Esophagus muscularis mucosa (tissue), 4 donors: ENCODE data around the gene OSGEP. TPM values are rescaled to one million over a fixed set of nuclear protein-coding genes. Genes with fewer than 3 reads are reported as not detected.

ENCODE experiments used
- DNase-seq: peaks from one replicate; pipeline ENCODE4 v3.0.0-alpha.2; 2017; ENCODE audit errors: extremely low spot score
- H3K27ac ChIP-seq, 4 donors: fragments of 200-600 bp; sonication (generic); replicated peaks in 1 of 4; 1 replicate in 3 of 4; 2 replicates in 1 of 4; pipeline ENCODE4 v1.5.1; 2016 to 2019; ENCODE audit warnings: mild to moderate bottlenecking in 1 of 4
- H3K27me3 ChIP-seq, 4 donors: fragments of 200-600 bp; sonication (generic); one replicate each; pipeline versions ENCODE4 v1.5.1 to v1.6.0; 2016 to 2019
- H3K36me3 ChIP-seq, 4 donors: fragments of 200-600 bp; sonication (generic); one replicate each; pipeline ENCODE4 v1.5.1; 2016 to 2019
- H3K4me1 ChIP-seq, 4 donors: fragments of 200-600 bp; sonication (generic); one replicate each; pipeline ENCODE4 v1.5.1; 2016 to 2019
- H3K4me3 ChIP-seq, 4 donors: fragments of 200-600 bp; sonication (generic); 1 replicate in 2 of 4; 2 replicates in 2 of 4; pipeline ENCODE4 v1.5.1; 2016 to 2019; ENCODE audit warnings: mild to moderate bottlenecking in 4 of 4, moderate library complexity in 1 of 4
- H3K9me3 ChIP-seq, 4 donors: fragments of 200-600 bp; sonication (generic); 1 replicate in 3 of 4; 2 replicates in 1 of 4; pipeline ENCODE4 v1.5.1; 2016 to 2019
- EP300 ChIP-seq: sonication (generic); formaldehyde crosslinking; IDR thresholded peaks from one replicate; pipeline ENCODE4 v1.6.1; 2017; ENCODE audit warnings: antibody characterized with exemption
- POLR2A ChIP-seq: fragments of 450-650 bp; IDR thresholded peaks from one replicate; pipeline ENCODE4 v1.6.1; 2017; ENCODE audit warnings: antibody characterized with exemption, moderate library complexity, mild to moderate bottlenecking, low read depth
- POLR2AphosphoS5 ChIP-seq, 2 donors: sonication (generic); formaldehyde crosslinking; IDR thresholded peaks; one replicate each; pipeline ENCODE4 v1.6.1; 2017; ENCODE audit warnings: antibody characterized with exemption in 2 of 2
- WGBS: methylation state at CpG from one replicate; pipeline ENCODE4 v1.1.5; 2018; 5-methylcytosine and 5-hydroxymethylcytosine counted together
- intact Hi-C: fragments of 100-400 bp; cut with DNase I; formaldehyde crosslinking; loops from one replicate; pipeline ENCODE4 v1.15.1; 2023
- total RNA-seq, 4 donors: library from RNA; depleted of rRNA; stranded (reverse); fragments of >200 nt; gene quantifications; one replicate each; pipeline versions ENCODE4 v1.1.0 to v1.2.1, GENCODE V29; 2016
- TF ChIP-seq, protein P1 (sequence below), 3 experiments: fragments of 200-600 bp in 2 of 3; fragments of 450-650 bp in 1 of 3; sonication (generic) in 2 of 3; IDR thresholded peaks; one replicate each; pipeline ENCODE4 v1.5.1; 2017 to 2019; ENCODE audit warnings: antibody characterized with exemption in 3 of 3, mild to moderate bottlenecking in 2 of 3, moderate library complexity in 1 of 3

Gene OSGEP
- total RNA-seq, 4 donors from 2014 or later, result 23.5 to 36.8 (median 24.8) TPM

DNA sequence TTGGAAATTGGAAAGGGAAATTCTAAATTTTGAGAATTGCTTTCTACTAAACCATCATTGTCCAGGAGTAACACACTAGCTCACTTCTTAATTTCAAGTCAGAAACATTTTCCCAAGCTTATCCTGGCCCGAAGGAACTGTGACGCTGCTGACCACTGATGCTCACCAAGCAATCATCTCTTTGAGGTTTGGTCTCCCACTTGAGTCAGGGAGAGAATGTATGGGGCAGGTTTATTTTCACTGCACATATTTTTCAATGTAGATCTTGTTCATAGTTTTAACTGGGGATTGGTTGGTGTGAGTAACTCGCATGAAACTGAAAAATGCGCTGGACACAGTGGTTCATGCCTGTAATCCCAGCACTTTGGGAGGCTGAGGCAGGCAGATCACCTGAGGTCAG, 37.9 kb upstream of the OSGEP start:
- Histone ChIP-seq H3K4me1 (peaks cover 0 to 10% (median 1%) of the 10 kb centered on the region in 4 donors), H3K9me3 (no peaks in the 10 kb centered on the region), H3K36me3 (no peaks in the 10 kb centered on the region), H3K4me3 (no peak overlapping the region), H3K27ac (no peak overlapping the region), H3K27me3 (peaks cover 0 to 5% (median 0%) of the 10 kb centered on the region in 4 donors)
- no peak for DNase-seq
- 95% methylated on average over 4 of the region's 4 CpGs for WGBS
- TF ChIP-seq POLR2A, result no peak
- TF ChIP-seq EP300, result no peak
- TF ChIP-seq, protein P1, sequence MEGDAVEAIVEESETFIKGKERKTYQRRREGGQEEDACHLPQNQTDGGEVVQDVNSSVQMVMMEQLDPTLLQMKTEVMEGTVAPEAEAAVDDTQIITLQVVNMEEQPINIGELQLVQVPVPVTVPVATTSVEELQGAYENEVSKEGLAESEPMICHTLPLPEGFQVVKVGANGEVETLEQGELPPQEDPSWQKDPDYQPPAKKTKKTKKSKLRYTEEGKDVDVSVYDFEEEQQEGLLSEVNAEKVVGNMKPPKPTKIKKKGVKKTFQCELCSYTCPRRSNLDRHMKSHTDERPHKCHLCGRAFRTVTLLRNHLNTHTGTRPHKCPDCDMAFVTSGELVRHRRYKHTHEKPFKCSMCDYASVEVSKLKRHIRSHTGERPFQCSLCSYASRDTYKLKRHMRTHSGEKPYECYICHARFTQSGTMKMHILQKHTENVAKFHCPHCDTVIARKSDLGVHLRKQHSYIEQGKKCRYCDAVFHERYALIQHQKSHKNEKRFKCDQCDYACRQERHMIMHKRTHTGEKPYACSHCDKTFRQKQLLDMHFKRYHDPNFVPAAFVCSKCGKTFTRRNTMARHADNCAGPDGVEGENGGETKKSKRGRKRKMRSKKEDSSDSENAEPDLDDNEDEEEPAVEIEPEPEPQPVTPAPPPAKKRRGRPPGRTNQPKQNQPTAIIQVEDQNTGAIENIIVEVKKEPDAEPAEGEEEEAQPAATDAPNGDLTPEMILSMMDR (IDR thresholded peaks at IDR 0.05), result no peak
- TF ChIP-seq POLR2AphosphoS5 (IDR thresholded peaks at IDR 0.05), result no peak
- intact Hi-C loops, result no loop called here

- intact Hi-C loops, result no loop called here
- Histone ChIP-seq H3K27me3 (peaks cover 0 to 8% (median 0%) of the 10 kb centered on the region in 4 donors), H3K4me3 (no peak overlapping the region), H3K9me3 (no peaks in the 10 kb centered on the region), H3K36me3 (no peaks in the 10 kb centered on the region), H3K27ac (no peak overlapping the region), H3K4me1 (peaks cover 0 to 10% (median 1%) of the 10 kb centered on the region in 4 donors)
- TF ChIP-seq, protein P1 (IDR thresholded peaks at IDR 0.05), result no peak
- no peak for TF ChIP-seq EP300
- no peak for TF ChIP-seq POLR2AphosphoS5 (IDR thresholded peaks at IDR 0.05)
- no peak for TF ChIP-seq POLR2A
- 51% methylated on average over 6 of the region's 6 CpGs for WGBS
- DNase-seq, result no peak
Observed at GRCh38 chr14:20490563-20490962, 36.0 kb upstream of the OSGEP start.

- intact Hi-C loops, result no loop called here
- no peak for TF ChIP-seq POLR2AphosphoS5 (IDR thresholded peaks at IDR 0.05)
- no peak for TF ChIP-seq EP300
- Histone ChIP-seq H3K36me3 (no peaks in the 10 kb centered on the region), H3K9me3 (no peaks in the 10 kb centered on the region), H3K4me3 (no peak overlapping the region), H3K4me1 (peaks cover 0 to 10% (median 1%) of the 10 kb centered on the region in 4 donors), H3K27me3 (peaks cover 0 to 15% (median 0%) of the 10 kb centered on the region in 4 donors), H3K27ac (no peak overlapping the region)
- DNase-seq, result no peak
- 41% methylated on average over 6 of the region's 6 CpGs for WGBS
Observed at GRCh38 chr14:20489093-20489994, 34.7 kb upstream of the OSGEP start.

- H3K9me3 ChIP-seq, result no peaks in the 10 kb centered on the region
- TF ChIP-seq, protein P1 (IDR thresholded peaks at IDR 0.05), result no peak
- no peak for TF ChIP-seq EP300
- no peak for TF ChIP-seq POLR2AphosphoS5 (IDR thresholded peaks at IDR 0.05)
- TF ChIP-seq POLR2A, result no peak
- peaks cover 0 to 10% (median 1%) of the 10 kb centered on the region in 4 donors for H3K4me1 ChIP-seq
- no peak for DNase-seq
- no peaks in the 10 kb centered on the region for H3K36me3 ChIP-seq
- H3K27me3 ChIP-seq, result peaks cover 0 to 14% (median 0%) of the 10 kb centered on the region in 4 donors
- H3K4me3 ChIP-seq, result no peak overlapping the region
- H3K27ac ChIP-seq, result no peak overlapping the region
- intact Hi-C loops, result no loop called here
Observed at GRCh38 chr14:20487396-20487725, 32.7 kb upstream of the OSGEP start.

- intact Hi-C loops, result no loop called here
- TF ChIP-seq, protein P1 (IDR thresholded peaks at IDR 0.05), result no peak
- TF ChIP-seq EP300 (no peak), POLR2AphosphoS5 (IDR thresholded peaks at IDR 0.05) (no peak), POLR2A (no peak)
- 80% methylated on average over 8 of the region's 8 CpGs for WGBS
- H3K36me3 ChIP-seq, result no peaks in the 10 kb centered on the region
- H3K4me1 ChIP-seq, result peaks cover 0 to 10% (median 1%) of the 10 kb centered on the region in 4 donors
- no peaks in the 10 kb centered on the region for H3K9me3 ChIP-seq
- H3K27ac ChIP-seq, result no peak overlapping the region
- no peak overlapping the region for H3K4me3 ChIP-seq
- H3K27me3 ChIP-seq, result peaks cover 0 to 14% (median 0%) of the 10 kb centered on the region in 4 donors
- no peak for DNase-seq
Observed at GRCh38 chr14:20486684-20487395, 32.2 kb upstream of the OSGEP start.
